GM19238 (cell line): Measurements from ENCODE around the gene WDR35.
"Not testable (repeated sequence)": the region's sequence is repeated elsewhere in the genome, so short reads cannot be mapped to it uniquely, and the experiment has no call there.

ENCODE experiments used
- DNase-seq: peaks from one replicate; pipeline ENCODE4 v3.0.0; 2011; ENCODE audit warnings: low spot score; ENCODE audit not compliant: insufficient read length

The WDR35 gene

DNA sequence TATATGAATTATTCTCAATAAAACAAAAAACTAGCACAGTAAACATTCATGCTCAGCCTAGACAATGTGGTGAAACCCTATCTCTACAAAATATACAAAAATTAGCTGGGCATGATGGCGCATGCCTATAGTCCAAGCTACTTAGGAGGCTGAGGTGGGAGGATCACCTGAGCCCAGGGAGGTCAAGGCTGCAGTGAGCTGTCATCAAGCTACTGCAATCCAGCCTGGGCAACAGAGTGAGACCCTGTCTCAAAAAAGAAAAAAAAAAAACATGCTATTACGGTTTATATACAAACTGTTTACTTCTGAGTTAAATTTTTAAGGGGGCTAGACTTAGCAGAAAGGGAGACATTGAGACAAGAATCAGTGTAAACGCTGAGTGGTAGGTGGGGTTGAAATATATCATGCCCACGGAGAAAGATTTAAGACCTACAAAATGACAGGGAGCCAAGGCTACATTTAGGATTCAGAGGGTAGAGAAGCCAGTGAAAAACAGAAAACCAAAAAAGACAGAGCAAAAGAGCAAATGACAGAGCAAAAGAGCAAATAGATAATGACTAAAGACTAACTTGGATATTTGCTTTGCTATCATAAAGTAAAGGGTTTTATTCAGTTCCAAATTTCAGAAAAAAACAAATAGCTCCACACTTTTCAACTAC is 95.6 kb downstream of the WDR35 start:
- no peak for DNase-seq

DNA sequence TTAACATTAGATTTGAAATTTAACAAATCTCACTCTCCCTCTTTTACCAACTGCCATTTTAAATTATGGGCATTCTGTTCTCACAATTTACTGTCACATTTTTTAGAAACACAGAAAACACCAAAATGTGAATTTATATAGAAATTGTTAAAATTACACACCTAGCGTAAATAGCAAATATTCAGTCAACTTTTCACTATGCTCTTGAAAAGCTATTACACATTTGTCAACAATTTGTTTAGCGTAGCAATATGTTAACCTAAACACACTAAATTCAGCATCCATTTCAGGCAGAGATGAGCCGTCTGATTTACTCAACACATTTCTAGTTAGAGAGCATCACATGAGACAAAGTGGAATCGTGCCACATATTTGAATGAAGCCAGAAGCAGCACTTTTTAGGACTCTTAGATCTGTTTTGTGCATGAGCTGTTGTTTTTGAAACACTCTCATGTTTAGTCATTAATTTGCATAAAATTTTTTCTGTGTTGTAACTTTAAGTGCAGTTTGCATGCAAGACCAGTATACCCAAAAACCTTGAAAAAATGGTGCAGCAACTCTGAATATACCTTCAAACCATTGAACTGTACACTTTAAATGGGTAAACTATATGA is 96.3 kb downstream of the WDR35 start:
- no peak for DNase-seq

DNA sequence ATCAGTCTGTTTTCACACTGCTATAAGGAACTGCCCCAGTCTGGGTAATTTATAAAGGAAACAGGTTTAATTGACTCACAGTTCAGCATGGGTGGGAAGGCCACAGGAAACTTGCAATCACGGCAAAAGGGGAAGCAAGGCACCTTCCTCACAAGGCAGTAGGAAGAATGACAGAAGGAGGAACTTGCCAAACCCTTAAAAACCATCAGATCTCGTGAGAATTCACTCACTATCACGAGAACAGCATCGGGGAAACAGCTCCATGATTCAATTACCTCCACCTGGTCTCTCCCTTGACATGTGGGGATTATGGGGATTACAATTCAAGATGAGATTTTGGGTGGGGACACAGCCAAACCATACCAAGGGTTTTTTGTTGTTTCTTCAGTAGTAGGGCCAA is 97.9 kb downstream of the WDR35 start:
- not testable (repeated sequence) for DNase-seq

DNA sequence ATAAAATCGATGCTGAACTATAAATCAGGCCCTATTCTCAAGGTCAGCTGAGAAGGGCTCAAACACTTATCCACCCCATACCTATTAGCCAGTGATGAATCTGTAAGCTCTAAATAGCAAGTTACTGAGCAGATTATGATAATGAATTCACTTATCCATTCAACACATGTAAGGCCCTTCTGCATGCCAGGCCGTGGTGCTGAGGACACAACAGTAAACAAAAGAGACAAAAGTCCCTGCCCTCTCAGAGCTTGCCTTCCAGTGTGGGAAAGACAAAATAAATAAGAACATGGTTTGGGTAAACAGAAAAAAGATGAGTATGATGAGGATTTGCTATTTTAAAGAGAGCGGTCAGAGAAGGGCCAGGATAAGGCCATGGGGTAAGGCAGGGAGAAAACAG is 99.8 kb downstream of the WDR35 start:
- DNase-seq: no peak

DNA sequence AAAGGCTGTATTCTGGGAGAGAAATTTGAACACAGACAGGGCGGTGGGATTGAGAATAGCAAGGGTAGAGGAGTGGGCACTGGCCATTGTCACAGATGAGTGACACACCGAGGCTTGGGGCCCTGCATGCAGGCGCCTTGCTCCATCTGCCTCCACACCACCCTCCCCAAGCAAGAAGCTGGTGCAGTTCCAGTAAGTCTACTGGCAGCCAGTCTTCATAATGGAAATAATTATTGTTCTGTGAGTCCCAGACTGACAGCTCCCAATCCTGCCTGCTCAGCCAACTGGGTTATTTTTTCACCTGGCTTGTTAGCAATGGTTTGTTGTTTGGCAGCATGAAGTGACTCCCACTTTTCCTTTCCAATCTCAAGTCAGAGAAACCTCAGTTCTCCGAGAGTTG is 101.1 kb downstream of the WDR35 start:
- no peak for DNase-seq

DNA sequence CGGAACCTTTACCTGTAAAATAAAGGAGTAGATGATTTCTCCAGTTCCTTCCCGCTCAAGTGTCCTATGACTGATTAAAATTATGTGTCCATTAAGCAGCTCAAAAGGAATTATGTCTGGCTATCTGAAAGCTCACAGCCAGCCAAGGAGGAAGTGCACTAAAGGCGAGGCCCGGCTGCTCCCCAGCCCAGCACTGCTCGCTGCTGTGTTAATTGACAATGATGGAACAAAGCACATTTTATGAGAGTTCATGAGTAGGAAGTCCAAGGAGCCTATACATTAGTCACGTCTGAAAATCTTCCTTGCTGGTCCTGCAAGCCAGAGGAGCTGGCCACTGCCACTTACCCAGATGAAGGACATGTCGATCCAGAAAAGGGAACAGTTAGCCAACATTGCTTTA is 102.4 kb downstream of the WDR35 start:
- no peak for DNase-seq

DNA sequence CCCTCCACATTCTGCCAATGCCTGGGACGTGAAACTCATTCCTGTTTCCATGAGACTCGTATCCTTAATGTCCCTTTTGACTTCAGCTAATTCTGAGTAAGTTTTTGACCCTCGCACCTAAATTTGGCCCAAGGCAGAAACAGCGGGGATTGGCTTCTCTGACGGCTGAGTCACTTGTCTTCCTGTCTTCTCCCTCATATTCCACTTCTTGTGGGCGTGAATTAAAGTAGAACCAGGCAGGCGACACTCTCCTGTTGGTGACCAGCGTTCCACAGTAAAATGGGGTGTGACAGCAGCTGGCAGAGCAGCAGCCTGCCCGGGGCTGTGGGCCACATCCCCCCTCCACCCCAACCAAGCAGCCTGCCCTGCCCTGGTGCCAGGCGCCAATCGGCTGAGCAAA is 103.6 kb downstream of the WDR35 start:
- no peak for DNase-seq

DNA sequence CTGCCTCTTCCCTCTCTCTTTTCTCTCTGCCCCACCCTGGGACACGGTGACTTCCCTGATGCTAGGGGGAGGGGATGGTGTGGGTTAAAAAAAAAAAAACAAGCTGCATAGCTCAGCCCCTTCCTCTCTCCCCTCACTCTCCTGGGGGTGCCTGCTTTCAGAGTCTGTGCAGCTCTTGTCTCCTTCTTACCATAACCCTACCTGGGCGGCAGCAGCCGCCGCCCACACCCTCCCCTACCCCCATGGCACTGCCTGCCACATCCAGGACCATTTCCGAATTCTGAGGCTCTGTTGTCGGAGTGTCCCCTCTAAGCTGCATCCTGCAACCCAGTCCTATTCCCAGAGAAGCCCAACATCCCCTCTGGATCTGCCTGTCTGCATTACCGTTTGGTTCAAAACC is 104.1 kb downstream of the WDR35 start:
- DNase-seq: no peak

DNA sequence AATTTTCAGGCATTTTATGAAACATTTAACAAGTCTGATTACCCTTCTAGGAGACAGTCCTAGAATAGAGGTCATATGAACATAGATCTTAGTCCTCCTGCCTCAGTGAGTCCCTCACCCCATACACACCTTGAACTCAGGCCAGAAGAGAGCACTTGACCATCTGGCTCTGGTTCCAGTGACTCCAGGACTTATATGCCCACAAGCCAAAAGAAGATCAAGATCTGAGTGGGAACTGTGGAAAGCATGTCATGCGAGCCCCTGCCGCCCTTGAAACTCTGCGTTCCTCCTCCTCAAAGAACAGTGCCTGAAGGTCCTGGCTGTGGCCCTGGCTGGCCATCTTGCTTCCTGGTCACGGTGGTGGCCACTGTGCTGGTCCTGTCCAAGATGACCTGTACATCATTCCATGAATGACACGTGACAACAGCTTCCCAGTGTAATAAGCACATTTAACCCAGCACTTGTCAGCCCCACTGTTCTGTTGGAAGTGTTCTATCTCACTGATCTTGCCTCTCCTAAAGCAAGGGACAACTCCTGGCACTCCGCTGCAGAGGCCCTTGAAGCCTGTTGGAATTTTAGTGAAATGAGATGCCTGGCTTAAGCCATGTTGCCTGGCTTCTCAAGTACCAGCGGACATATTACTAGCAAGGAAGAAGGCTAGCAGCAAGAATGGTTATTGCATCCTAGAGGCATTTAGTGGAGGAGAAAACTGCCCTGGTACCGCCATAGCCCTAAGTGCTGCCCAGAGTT is 105.8 kb downstream of the WDR35 start:
- DNase-seq: no peak

DNA sequence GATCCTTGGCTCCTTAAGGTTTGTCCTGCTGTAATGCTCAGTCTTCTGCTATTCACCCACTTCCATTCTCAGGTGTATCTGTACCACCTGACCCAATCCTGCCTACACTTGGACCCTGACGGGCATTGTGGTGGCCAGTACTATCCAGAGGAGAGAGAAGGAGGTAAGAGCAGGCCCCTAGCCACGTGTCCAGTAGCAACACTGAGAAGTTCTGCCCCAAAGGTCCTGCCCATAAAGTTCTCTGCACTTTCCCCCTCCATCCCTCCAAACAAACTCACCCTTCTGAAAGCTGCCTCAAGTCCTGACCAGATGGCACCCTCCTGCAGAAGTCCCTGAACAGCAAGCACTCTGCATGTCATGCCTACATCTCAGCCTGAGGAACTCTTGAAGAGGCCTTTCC is 106.4 kb downstream of the WDR35 start:
- DNase-seq: no peak

DNA sequence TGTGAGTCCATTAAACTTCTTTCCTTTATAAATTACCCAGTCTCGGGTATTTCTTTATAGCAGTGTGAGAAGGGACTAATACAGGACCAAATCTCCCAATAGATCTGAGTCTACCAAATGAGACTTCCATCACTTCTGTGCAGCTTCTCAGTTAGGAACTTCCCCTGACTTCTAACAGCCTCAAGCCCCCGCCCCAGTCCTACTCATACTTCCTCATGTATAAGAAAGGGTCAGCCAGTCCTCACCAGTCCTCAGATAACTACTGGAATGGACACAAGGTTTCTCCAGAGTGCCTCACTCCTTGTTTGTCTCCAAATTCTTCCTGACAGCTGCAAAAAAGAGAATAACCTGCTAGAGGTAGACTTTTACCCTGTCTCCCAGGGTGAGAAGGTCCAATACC is 107.6 kb downstream of the WDR35 start:
- no peak for DNase-seq

DNA sequence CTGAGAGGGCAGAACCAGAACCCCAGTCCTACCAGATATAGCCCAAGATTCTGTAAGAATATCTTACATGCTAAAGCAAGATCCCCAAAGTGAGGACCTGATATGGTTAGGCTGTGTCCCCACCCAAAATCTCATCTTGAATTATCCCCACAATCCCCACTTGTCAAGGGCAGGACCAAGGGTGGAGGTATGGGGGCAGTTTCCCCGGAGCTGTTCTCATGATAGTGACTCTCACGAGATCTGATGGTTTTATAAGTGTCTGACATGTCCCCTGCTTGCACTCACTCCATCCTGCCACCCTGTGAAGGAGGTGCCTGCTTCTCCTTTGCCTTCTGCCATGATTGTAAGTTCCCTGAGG is 108.0 kb downstream of the WDR35 start:
- no peak for DNase-seq

DNA sequence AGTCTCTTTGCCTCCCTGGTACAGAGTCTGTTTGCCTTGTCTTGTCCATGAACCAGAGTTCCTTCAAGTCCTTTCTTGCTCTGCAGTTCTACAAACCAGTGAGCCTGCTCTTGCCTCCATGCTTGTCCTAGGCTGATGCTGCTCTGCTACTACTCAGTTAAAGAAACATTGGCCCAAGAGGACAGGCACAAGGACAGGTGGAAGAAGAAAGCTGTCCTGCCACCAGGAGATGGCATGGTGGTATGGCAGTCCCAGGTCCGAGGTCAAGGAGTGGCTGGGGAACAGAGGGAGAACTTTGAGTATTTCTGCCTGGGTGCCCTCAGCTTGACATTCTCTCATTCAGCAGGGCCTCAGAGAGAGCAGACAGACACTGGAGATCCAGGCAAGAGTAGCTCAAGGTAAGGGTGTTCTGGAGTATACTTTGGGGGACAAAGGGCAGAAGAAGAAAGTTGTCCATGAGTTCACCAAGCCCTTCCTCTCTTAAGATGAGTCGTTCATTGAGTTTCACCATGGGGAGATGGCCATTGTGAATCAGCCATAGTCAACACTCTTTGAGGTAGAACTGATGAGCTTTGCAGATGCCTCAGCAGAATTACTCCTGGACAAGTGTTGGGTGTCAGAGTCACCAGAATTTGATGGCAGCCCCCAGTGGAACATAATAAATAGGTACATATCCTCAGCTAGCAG is 108.5 kb downstream of the WDR35 start:
- DNase-seq: no peak

DNA sequence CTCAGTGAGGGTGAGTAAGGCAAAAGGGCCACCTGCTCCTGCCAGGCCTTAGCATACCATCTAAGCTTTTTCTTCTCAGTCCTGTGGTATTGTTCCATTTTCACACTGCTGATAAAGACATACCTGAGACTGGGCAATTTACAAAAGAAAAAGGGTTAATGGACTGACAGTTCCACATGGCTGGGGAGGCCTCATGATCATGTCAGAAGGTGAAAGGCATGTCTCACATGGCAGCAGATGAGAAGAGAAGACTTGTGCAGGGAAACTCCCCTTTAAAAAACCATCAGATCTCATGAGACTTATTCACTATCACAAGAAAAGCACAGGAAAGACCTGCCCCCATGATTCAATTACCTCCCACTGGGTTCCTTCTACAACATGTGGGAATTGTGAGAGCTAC is 109.7 kb downstream of the WDR35 start:
- not testable (repeated sequence) for DNase-seq

DNA sequence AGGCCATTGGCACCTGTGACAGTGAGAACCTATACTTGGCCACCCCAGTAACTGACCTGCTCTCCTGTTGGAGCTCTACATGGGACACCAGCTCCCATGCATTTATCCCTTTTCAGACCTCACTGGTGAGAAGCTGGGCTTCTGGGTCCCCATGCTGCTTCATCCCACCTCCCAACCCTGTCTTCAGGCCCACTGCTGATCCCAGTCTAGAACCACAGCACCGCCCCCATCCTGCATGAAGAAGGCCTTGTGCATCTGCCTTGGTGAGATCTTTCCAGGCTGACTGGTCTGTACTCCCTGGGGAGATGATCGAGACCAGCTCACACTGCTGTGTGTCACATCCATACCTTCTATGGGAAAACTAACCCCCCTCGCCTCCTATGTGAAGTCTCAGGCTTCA is 110.8 kb downstream of the WDR35 start:
- no peak for DNase-seq

DNA sequence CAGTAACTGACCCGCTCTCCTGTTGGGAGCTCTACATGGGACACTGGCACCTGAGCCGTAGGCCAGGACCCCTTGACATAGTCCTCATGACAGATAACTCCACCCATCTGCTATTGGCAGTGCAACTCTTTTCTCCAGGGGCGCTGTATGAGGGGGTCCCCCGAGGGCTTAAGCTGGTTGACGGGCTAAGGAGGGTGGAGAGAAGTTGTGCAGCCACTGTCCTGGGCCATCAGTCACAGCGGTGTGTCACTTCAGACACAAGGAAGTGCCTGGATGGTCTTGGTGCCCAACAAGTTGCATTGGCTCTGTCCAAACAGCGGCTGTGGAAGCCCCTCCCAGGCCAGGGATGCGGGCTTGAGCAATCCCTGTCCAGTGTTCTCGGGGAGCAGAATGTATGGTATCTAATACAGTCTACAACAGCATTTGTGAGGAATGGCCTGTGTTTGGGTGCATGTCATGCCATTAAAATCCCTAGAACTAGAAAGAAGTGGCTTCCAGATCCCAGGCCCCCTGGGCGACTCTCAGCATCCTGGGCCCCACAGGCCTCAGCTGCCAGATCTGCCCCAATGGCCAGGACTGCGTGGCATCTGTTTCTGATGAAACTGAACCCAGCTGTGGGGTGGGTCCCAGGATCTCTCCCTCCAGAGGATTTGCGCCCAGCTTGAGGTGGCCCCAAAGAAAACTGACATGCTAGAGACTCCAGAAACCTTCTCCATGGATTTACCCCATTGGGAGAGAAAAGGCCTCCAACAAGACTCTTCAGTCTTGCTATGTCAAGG is 111.4 kb downstream of the WDR35 start:
- DNase-seq: no peak

DNA sequence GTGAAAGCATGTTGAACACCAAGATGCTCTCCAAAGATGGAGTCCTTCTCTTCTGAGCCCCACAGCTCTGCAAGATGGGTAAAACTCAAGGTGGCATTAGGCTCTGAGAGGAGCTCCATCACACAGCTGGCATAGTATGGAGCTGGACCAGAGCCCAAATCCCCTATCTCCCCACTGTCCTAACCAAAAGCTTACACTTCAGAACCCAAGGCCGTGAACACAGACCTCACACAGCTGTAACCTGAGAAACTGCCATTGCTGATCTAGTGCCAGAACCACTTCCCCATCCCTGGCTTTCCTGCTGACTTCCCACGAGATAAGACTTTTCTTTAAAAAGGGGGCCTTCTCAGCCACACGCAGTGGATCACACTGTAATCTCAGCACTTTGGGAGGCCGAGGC is 113.2 kb downstream of the WDR35 start:
- no peak for DNase-seq

DNA sequence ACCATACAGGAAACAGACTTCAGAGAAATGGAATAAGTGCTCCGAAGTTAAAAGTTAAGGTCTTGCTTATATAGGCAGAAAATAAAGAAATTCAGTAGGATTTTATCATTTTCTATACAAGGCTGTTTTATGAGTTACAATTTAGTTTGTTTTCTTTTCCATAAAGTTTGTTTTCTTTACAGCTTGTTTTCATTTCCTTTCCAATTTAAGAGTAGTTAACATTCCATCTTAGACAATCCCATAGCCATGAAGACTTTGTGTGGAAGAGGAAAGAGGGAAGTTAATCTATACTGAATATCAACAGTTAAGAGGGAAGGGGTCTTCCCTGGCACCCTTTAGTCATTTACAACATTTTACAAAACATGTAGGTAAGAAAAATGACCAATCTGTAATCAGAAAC is 114.6 kb downstream of the WDR35 start:
- no peak for DNase-seq

DNA sequence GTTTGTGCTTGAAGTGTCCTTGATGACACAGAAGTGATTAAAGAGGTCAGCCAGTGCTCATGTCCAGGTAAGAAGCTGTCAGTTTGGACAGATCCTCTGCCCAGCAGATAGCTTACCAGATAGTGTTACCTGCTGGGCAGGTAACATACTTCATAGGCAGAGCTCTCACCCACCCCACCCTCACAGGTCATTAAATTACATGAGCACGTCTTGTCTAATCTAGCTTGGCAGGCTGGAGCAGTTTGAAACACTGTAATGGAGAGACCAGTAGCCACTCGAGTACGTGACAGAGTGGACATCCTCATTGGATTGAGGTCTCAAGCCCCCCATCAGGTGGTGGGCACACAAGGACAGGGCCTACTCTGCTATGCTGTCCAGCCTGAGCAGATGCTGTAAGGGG is 115.2 kb downstream of the WDR35 start:
- no peak for DNase-seq

DNA sequence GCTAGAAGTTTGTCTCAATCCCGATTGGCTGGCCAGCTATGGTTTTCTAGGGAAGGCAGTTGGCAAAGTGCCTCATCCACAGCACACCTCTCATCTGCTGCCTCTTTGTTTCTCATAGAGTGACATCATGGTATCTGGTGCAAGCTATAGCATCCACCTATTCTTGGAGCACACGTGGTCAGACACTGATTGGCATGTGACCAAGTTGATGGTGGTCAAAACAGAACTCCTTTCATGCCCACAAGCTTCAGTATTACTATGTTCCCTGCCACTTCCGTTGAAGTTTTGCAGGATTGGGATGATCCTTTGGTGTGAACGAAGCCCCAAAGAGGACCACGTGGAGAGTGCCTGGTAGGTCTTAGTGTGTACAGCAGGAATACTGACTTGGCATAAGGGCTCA is 116.9 kb downstream of the WDR35 start:
- no peak for DNase-seq

DNA sequence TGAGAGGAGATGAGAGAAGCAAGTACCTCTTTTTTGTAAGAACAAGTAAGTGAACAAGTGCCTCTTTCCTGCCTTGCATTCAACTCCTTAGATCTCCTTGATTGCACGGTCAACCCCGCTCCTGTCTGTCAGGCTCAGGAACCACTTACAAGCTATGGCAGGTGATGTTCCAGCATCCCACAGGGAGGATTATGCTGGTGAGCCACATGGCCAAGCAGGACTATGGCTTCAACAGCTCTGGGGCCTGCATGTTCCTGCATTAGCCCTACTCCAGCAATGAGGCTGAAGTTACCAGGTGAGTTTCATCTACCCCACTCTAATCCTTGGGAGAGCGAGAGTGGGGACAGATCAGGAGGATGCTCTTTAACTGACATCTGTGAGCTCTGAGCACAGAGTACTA is 117.6 kb downstream of the WDR35 start:
- no peak for DNase-seq

DNA sequence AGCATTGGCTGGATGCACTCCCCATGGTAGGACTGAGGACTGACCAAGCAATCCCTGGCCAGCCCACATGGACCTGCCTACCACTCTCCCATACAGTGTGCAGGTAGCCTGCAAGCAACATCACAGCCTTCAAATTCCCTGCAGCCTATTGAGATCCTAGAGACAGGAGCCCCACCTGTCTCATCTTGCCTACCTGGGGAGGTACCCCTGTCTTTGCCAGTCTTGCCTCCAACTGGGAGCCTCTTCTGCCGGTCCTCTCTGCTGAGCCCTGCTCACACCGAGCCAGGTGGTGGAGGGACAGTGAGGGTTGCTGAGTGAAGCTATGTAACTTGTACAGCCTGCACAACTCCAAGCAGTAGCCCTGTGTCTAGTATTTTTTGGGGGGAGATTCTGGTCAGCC is 118.1 kb downstream of the WDR35 start:
- no peak for DNase-seq
